Heart right ventricle (tissue), 16 donors: ENCODE results near the gene ATG7. TPM values are rescaled to one million over a fixed set of nuclear protein-coding genes. Genes with fewer than 3 reads are reported as not detected.

ENCODE experiments used
- ATAC-seq, 8 donors: fragments of 200-7000 bp; cut with Tn5 transposase; one replicate each; pipeline ENCODE4 v1.9.1; 2020; ENCODE audit warnings: mild to moderate bottlenecking in 8 of 8, moderate library complexity in 8 of 8, moderate number of reproducible peaks in 1 of 8
- DNase-seq, 2 donors: peaks; one replicate each; pipeline ENCODE4 v3.0.0-alpha.2; 2020
- H3K27ac ChIP-seq, 10 donors: fragments of 200-600 bp; sonication (generic) in 2 of 10; one replicate each; pipeline versions ENCODE4 v1.5.0 to v1.8.0; 2020 to 2022; ENCODE audit warnings: mild to moderate bottlenecking in 3 of 10
- H3K27me3 ChIP-seq, 7 donors: fragments of 200-600 bp; one replicate each; pipeline ENCODE4 v1.8.0; 2021 to 2022; ENCODE audit warnings: mild to moderate bottlenecking in 2 of 7
- H3K36me3 ChIP-seq, 9 donors: fragments of 200-600 bp; sonication (generic) in 1 of 9; one replicate each; pipeline versions ENCODE4 v1.5.0 to v1.8.0; 2020 to 2022; ENCODE audit warnings: mild to moderate bottlenecking in 2 of 9
- H3K4me1 ChIP-seq, 9 donors: fragments of 200-600 bp; sonication (generic) in 1 of 9; one replicate each; pipeline versions ENCODE4 v1.5.0 to v1.8.0; 2020 to 2022; ENCODE audit warnings: mild to moderate bottlenecking in 4 of 9
- H3K4me3 ChIP-seq, 10 donors: fragments of 200-600 bp; sonication (generic) in 2 of 10; one replicate each; pipeline versions ENCODE4 v1.5.0 to v1.8.0; 2020 to 2022; ENCODE audit warnings: mild to moderate bottlenecking in 7 of 10, moderate library complexity in 2 of 10
- H3K9me3 ChIP-seq, 11 donors: fragments of 200-600 bp in 10 of 11; sonication (generic) in 2 of 11; one replicate each; pipeline versions ENCODE4 v1.5.0 to v1.8.0; 2013 to 2022; ENCODE audit warnings: mild to moderate bottlenecking in 2 of 11, control low read depth in 1 of 11, moderate library complexity in 1 of 11
- WGBS, 2 donors: extraction: QIAGEN DNeasy Blood & Tissue Kit; methylation state at CpG; one replicate each; pipeline ENCODE4 v1.1.7; 2013; ENCODE audit warnings: inconsistent platforms in 1 of 2; 5-methylcytosine and 5-hydroxymethylcytosine counted together
- intact Hi-C, 10 donors: fragments of 100-400 bp; cut with DNase I; formaldehyde crosslinking; loops; one replicate each; pipeline versions ENCODE4 v1.11.1 to v1.14.2; 2022
- polyA plus RNA-seq, 2 donors: library from polyadenylated mRNA; stranded (reverse); fragments of 200-250 nt; gene quantifications; one replicate each; pipeline ENCODE4 v1.2.3, GENCODE V29; 2013
- total RNA-seq, 10 donors: library from RNA; stranded (reverse); fragmentation: NEBNext Ultra II Directional in 3 of 10; extraction: Animal tissue kit (Norgen Biotek cat#: 25700) in 3 of 10; gene quantifications; one replicate each; pipeline versions ENCODE4 v1.2.1 to v1.2.4, GENCODE V29; 2021 to 2023
- TF ChIP-seq, protein P1 (sequence below), 9 donors: fragments of 200-600 bp; sonication (generic) in 2 of 9; IDR thresholded peaks; one replicate each; pipeline versions ENCODE4 v1.5.0 to v1.8.0; 2021 to 2022; ENCODE audit warnings: antibody characterized with exemption in 9 of 9, mild to moderate bottlenecking in 5 of 9, moderate library complexity in 1 of 9
- donor health status: Arrhythmogenic right ventricular cardiomyopathy.
- donor health status: ischemic (EF 13 %, LVEDD 7.1; RV severe dilation, severe dysfunction).
- donor health status: healthy with polysubstance abuse.
- donor health status: DM: no; HTN: yes; CAD: no.
- donor health status: DM: no; HTN: no; CAD: no.
- donor health status: ischemic (EF 25% LVEDD 6.9; RV normal size, moderate dysfunction).
- donor health status: ischemic (EF 25% LVEDD 5.7; RV mildly dilated, moderate dysfunction).
- donor health status: healthy.
- donor health status: DM: yes; HTN: yes; CAD: no.
- donor health status: Ischemic cardiomyopathy.
- donor health status: ischemic (EF 35%, LVEDD 5.7; RV mildly dilated, moderate dysfunction).
- donor health status: nonischemic (EF 11% LVEDD 7.7; RV severe dilation, severe dysfunction).
- donor health status: DM: yes; HTN: yes; CAD: no.
- donor health status: PGD.
- donor health status: ischemic (EF 29% LVEDD 5.4; RV normal size, mild dysfunction).
- donor health status: nonischemic (EF 23%, LVEDD 6.1; RV moderate dilation, normal function).

Gene ATG7
- total and polyA plus RNA-seq, 12 donors: 5.3 to 24.1 (median 16.8) TPM

DNA sequence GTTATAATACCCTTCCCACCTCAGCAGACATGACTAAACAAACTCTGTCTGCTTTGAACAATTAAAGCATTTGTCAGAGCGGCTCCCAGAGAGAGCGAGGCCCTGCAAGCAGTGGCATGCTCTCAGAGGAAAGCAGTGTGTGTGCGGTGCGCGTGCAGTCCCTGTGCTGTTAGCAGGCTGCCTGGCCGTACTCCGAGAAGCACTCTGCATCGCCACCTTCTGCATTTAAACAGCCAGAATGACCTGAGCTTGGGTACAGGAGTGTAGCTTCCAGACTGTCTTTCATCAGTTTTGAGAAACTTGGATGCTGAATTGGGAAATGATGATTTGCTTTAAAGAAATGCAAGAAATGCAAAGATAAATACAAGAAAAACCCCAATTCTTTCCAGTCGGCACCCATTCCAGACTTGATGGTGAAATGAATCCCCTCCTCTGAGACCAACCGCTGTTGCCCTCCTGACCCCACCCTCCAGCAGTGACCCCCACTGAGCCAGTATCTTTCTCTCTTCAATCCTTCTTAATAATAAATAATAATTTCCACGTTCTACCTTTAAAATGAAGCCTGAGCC, 258.0 kb downstream of the ATG7 start:
- Histone ChIP-seq H3K36me3 (no peaks in the 10 kb centered on the region), H3K27ac (peak overlapping the region in 3 of 10 donors; percentile 8 to 33 (median 9)), H3K27me3 (no peaks in the 10 kb centered on the region), H3K9me3 (no peaks in the 10 kb centered on the region), H3K4me3 (no peak overlapping the region), H3K4me1 (peaks cover 0 to 36% (median 19%) of the 10 kb centered on the region in 9 donors)
- peak; percentile 28 to 53 for DNase-seq
- ATAC-seq: peak; percentile 50 to 89 (median 69)
- TF ChIP-seq, protein P1, sequence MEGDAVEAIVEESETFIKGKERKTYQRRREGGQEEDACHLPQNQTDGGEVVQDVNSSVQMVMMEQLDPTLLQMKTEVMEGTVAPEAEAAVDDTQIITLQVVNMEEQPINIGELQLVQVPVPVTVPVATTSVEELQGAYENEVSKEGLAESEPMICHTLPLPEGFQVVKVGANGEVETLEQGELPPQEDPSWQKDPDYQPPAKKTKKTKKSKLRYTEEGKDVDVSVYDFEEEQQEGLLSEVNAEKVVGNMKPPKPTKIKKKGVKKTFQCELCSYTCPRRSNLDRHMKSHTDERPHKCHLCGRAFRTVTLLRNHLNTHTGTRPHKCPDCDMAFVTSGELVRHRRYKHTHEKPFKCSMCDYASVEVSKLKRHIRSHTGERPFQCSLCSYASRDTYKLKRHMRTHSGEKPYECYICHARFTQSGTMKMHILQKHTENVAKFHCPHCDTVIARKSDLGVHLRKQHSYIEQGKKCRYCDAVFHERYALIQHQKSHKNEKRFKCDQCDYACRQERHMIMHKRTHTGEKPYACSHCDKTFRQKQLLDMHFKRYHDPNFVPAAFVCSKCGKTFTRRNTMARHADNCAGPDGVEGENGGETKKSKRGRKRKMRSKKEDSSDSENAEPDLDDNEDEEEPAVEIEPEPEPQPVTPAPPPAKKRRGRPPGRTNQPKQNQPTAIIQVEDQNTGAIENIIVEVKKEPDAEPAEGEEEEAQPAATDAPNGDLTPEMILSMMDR (IDR thresholded peaks at IDR 0.05): peak in 3 of 9 donors; percentile 24 to 34 (median 28)
- 58 to 62% methylated on average over 11 of the region's 11 CpGs for WGBS, 2 donors
- intact Hi-C loops: no loop called here

DNA sequence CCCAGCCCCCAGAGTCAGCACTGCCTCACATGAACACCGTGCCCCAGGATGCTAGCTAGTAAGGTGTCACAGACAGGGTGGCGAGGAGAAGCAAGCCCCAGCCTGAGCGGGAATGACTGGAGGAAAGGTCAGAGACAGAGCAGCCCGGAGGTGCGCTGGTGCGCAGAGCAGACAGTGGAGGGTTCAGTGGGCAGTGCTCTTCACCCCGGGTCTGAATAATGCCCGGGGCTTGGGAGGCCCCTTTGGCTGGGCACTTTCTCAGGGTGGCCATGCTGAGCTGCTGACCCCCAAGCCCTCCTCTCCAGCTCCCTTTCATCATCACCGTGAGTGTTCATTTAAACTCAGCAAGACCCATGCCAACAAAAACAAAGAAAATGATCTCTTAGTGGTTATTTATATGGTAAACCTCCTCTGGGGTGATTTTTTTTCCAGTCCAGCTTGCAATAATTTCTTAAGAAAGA, 260.8 kb downstream of the ATG7 start:
- H3K4me3 ChIP-seq: no peak overlapping the region
- no peak overlapping the region for H3K27ac ChIP-seq
- DNase-seq: no peak
- no peaks in the 10 kb centered on the region for H3K27me3 ChIP-seq
- no peak for ATAC-seq
- H3K4me1 ChIP-seq: peaks cover 0 to 36% (median 19%) of the 10 kb centered on the region in 9 donors
- intact Hi-C loops: no loop called here
- no peaks in the 10 kb centered on the region for H3K36me3 ChIP-seq
- WGBS, 2 donors: 84% methylated on average over 9 of the region's 9 CpGs
- TF ChIP-seq, protein P1 (IDR thresholded peaks at IDR 0.05): no peak
- H3K9me3 ChIP-seq: no peaks in the 10 kb centered on the region

DNA sequence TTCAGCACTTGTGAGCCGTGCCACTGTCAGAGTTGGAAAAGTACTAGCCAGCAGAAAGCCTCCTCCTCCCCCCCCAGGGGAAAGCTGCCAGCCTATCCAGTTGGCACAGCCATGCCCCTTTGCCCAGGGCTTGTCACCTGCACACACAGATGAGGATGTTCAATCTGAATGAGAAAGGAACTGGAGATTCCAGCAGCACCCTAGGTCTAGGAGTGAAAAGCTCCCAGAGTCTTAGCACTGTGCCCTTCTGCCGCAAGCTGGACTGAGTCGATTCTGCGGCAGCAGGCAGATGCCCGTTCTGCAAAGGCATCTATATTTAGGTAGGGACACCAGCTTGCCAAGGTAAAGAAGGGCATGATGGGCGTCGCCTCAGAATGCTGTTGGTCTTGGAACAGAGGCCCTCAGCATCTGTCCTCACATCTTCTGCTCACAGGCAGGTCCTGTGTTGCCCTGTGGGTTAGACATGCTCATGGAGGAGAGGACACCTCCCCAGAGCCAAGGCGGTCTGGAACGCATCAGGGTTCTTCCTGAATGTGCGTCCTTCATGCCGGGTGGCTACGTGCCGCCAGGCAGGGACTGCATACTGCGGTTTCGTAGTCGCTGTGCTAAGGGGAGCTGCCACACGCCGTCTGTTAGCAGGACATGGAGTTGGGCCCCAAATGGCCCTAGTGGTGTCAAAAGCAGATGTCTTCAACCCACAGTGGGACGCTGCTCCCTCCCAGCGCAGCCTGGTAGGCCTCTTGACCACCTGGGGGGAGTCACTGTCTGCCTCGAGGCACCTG, 262.0 kb downstream of the ATG7 start:
- peak; percentile 14 to 81 (median 68) for ATAC-seq
- H3K27ac ChIP-seq: peak overlapping the region in 9 of 10 donors; percentile 13 to 63 (median 43)
- WGBS, 2 donors: 65 to 78% methylated on average over 21 of the region's 21 CpGs

DNA sequence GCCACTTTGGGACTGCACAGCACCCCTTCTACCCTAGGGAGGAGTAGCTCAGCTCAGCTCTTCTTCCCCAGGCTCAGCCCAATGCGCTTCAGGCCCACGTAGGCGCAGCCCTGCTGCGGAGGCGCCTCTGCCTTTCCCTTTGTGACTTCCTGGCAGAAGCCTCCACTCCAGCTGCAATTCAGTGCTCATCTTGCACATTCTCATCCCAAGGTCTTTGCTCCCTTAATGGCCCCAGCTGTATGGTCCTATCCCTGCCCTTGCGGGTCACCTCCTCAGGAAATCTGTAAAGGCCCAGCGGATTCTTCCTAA, 262.6 kb downstream of the ATG7 start:
- Histone ChIP-seq H3K27me3 (no peaks in the 10 kb centered on the region), H3K4me1 (peaks cover 0 to 32% (median 19%) of the 10 kb centered on the region in 9 donors), H3K9me3 (no peaks in the 10 kb centered on the region), H3K36me3 (no peaks in the 10 kb centered on the region), H3K4me3 (no peak overlapping the region), H3K27ac (peak overlapping the region in 7 of 10 donors; percentile 13 to 63 (median 45))
- ATAC-seq (peak in 1 of 8 donors; percentile 6), DNase-seq (no peak)
- WGBS, 2 donors: 96 to 99% methylated on average over 7 of the region's 7 CpGs
- TF ChIP-seq, protein P1 (IDR thresholded peaks at IDR 0.05): no peak
- intact Hi-C loops: no loop called here

More for the DNA sequence above, 262.0 kb downstream of the ATG7 start:
- H3K27me3 ChIP-seq: no peaks in the 10 kb centered on the region
- TF ChIP-seq, protein P1 (IDR thresholded peaks at IDR 0.05): no peak
- peaks cover 0 to 36% (median 19%) of the 10 kb centered on the region in 9 donors for H3K4me1 ChIP-seq
- H3K36me3 ChIP-seq: no peaks in the 10 kb centered on the region
- no peaks in the 10 kb centered on the region for H3K9me3 ChIP-seq
- DNase-seq: peak in 1 of 2 donors; percentile 21
- intact Hi-C loops: no loop called here
- no peak overlapping the region for H3K4me3 ChIP-seq
